Measurements from ENCODE around the gene IL34.

GRCh38 chr16:70665113-70665694, 18.8 kb downstream of the IL34 start:
- TF ChIP-seq EP300 (IDR thresholded peaks at IDR 0.05; ENCODE audit: borderline replicate concordance in 1 of 2, low read depth in 2 of 2, low read length in 2 of 2) (no peak), SIN3A (conservative IDR thresholded peaks at IDR 0.05 in 1 of 2, IDR thresholded peaks at IDR 0.05 in 1 of 2; ENCODE audit: low read depth in 1 of 2, low read length in 2 of 2) (no peak), CTCF (IDR thresholded peaks at IDR 0.05; ENCODE audit: control extremely low read depth in 1 of 3, insufficient read depth in 1 of 3, low read depth in 1 of 3, low read length in 3 of 3) (no peak), EZH2 (IDR thresholded peaks at IDR 0.05; ENCODE audit: low read depth, low read length, severe bottlenecking) (no peak), MAX (IDR thresholded peaks at IDR 0.05) (no peak), POLR2AphosphoS5 (IDR thresholded peaks at IDR 0.05; ENCODE audit: low read depth, low read length) (no peak), TBP (IDR thresholded peaks at IDR 0.05; ENCODE audit: low read depth, low read length) (no peak), GTF2F1 (IDR thresholded peaks at IDR 0.05; ENCODE audit: borderline replicate concordance, low read depth, low read length) (no peak)

Data from H1 (cell line).